Omental fat pad (tissue), 4 donors: ENCODE data around the gene PRKAR1A. TPM values are rescaled to one million over a fixed set of nuclear protein-coding genes. Genes with fewer than 3 reads are reported as not detected.

Source experiments
- ATAC-seq: fragments of 150-250 bp; one replicate; pipeline ENCODE4 v1.9.1; 2016; ENCODE audit warnings: mild to moderate bottlenecking, moderate library complexity; ENCODE audit not compliant: low FRiP score
- DNase-seq: peaks from one replicate; pipeline ENCODE4 v3.0.0-alpha.2; 2019; ENCODE audit warnings: low spot score
- total RNA-seq, 4 donors: library from RNA; depleted of rRNA; stranded (reverse); fragments of >200 nt; gene quantifications; one replicate each; pipeline ENCODE4 v1.1.0, GENCODE V29; 2016
- TF ChIP-seq, protein P1 (sequence below), 3 donors: fragments of 450-650 bp; IDR thresholded peaks; one replicate each; pipeline ENCODE4 v1.5.1; 2016 to 2017; ENCODE audit warnings: antibody characterized with exemption in 3 of 3, mild to moderate bottlenecking in 3 of 3, moderate library complexity in 2 of 3

The PRKAR1A gene
- total RNA-seq, 4 donors from 2014 or later, result 352 to 561 (median 476) TPM

- ATAC-seq (no peak), DNase-seq (no peak)
- TF ChIP-seq, protein P1, sequence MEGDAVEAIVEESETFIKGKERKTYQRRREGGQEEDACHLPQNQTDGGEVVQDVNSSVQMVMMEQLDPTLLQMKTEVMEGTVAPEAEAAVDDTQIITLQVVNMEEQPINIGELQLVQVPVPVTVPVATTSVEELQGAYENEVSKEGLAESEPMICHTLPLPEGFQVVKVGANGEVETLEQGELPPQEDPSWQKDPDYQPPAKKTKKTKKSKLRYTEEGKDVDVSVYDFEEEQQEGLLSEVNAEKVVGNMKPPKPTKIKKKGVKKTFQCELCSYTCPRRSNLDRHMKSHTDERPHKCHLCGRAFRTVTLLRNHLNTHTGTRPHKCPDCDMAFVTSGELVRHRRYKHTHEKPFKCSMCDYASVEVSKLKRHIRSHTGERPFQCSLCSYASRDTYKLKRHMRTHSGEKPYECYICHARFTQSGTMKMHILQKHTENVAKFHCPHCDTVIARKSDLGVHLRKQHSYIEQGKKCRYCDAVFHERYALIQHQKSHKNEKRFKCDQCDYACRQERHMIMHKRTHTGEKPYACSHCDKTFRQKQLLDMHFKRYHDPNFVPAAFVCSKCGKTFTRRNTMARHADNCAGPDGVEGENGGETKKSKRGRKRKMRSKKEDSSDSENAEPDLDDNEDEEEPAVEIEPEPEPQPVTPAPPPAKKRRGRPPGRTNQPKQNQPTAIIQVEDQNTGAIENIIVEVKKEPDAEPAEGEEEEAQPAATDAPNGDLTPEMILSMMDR (IDR thresholded peaks at IDR 0.05), result no peak
These were observed 50.5 kb downstream of the PRKAR1A start for GRCh38 chr17:68562736-68563135.

DNA sequence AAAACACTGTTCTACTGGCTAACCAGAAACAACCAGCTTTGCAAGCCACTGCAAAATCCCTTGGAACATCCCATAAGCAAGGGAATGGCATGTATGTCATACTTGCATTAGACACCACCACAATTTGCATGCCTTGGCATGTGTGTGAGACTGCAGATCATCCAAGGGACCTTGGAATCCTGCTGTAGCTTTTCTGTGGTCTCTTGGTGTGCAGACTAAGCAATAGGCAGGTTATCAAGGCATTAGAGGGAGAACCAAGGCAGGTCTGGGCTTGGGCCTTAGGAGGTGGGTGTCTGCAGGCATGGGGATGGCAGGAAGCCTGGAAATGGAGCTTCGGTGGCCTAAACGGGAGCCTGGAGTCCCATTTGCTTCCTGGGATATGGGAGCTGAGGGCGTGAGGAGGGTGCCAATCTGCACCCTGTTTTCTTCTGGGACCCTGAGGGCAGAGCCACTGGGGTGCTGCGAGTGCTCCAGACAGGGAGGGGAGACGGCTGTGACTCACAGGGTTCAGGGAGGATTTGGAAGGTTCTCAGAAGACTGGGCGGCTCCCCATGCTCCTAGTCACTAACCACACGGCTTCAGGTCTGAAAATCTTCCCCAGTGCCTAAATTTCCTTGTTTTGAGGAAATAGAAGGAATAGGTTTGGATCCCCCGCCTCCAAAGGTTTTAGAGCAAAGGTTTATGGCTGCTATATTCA lies 52.3 kb downstream of the PRKAR1A start:
- TF ChIP-seq, protein P1 (IDR thresholded peaks at IDR 0.05), result no peak
- ATAC-seq (no peak), DNase-seq (no peak)

DNA sequence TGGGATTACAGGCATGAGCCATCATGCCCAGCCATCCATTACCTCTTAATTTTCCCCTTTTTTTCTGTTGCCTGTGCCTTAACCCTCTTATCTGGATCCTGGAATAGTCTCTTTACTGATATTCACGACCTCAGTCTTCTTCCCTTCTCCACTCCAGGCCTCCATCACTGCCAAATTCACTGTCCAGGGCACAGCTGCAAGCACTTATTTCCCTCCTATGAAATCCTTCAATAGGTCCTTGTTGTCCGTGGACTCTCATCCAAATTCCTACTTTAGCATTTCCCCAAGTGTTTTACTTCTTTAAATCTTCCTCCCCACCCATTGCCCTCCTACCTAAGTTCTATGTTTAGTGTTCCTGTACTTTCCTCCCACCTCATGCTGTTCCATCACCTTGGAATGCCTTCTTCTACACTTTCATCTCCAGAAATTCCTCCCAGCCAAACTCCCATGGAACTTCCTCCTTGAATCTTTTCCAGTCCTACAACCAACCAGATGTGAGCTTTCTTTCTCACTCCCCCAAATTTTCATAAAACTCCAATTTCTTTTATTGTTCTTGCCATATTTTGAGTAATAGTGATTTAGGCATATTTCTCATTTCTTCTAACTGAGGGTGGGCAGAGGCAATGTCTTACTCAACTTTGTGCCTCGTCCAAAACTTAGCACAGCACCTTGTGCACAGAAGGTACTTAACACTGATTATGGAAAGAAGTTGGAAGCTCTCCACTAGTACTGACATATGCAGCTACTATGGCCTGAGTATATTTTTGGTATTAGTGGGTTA lies 53.6 kb downstream of the PRKAR1A start:
- no peak for ATAC-seq
- TF ChIP-seq, protein P1 (IDR thresholded peaks at IDR 0.05), result no peak
- DNase-seq, result no peak

- TF ChIP-seq, protein P1 (IDR thresholded peaks at IDR 0.05), result no peak
- ATAC-seq (no peak), DNase-seq (no peak)
These were observed 54.2 kb downstream of the PRKAR1A start for GRCh38 chr17:68566442-68566738.

GRCh38 chr17:68567035-68567434 lies 54.8 kb downstream of the PRKAR1A start:
- DNase-seq (no peak), ATAC-seq (no peak)
- TF ChIP-seq, protein P1 (IDR thresholded peaks at IDR 0.05), result no peak

DNA sequence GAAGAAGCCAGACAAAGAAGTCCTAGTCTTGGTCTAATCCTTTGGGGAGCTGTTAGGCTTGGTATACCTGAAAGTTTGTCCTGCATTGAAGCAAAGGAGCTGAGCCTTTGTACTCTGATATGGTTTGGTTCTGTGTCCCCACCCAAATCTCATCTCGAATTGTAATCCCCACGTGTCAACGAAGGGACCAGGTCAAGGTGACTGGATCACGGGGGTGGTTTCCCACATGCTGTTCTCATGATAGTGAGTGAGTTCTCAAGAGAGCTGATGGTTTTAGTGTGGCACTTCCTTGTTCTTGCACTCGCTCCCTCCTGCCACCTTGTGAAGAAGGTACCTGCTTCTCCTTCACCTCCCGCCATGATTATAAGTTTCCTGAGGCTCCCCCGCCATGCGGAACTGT lies 55.4 kb downstream of the PRKAR1A start:
- ATAC-seq (no peak), DNase-seq (no peak)
- TF ChIP-seq, protein P1 (IDR thresholded peaks at IDR 0.05), result no peak

- TF ChIP-seq, protein P1 (IDR thresholded peaks at IDR 0.05), result no peak
- ATAC-seq (no peak), DNase-seq (no peak)
These were observed 56.4 kb downstream of the PRKAR1A start for GRCh38 chr17:68568581-68568980.
